HG02973 (cell line): ENCODE data around the gene PDE4DIP.
A peak's percentile ranks its signal among the peaks of the same experiment; 100 is the strongest.
"Not testable (repeated sequence)": the region's sequence is repeated elsewhere in the genome, so short reads cannot be mapped to it uniquely, and the experiment has no call there.

ENCODE experiments used
- ATAC-seq: cut with Tn5 transposase; IDR thresholded peaks from one replicate; pipeline ENCODE4 v1.9.1; 2021; ENCODE audit warnings: moderate library complexity; ENCODE audit not compliant: unreplicated experiment

The PDE4DIP gene

GRCh38 chr1:148969126-148969525, 124.9 kb downstream of the PDE4DIP start:
- not testable (repeated sequence) for ATAC-seq

GRCh38 chr1:148975453-148975852, 131.2 kb downstream of the PDE4DIP start:
- ATAC-seq = not testable (repeated sequence)

- peak; percentile 57 for ATAC-seq
Measured at GRCh38 chr1:148975866-148976537, 131.8 kb downstream of the PDE4DIP start.

- ATAC-seq = not testable (repeated sequence)
Measured at GRCh38 chr1:148977785-148978184, 133.6 kb downstream of the PDE4DIP start.

GRCh38 chr1:148989378-148989777, 145.2 kb downstream of the PDE4DIP start:
- ATAC-seq = not testable (repeated sequence)

GRCh38 chr1:148990233-148990788, 146.1 kb downstream of the PDE4DIP start:
- not testable (repeated sequence) for ATAC-seq

GRCh38 chr1:148991818-148992217, 147.6 kb downstream of the PDE4DIP start:
- ATAC-seq = not testable (repeated sequence)

GRCh38 chr1:148992364-148992763, 148.1 kb downstream of the PDE4DIP start:
- ATAC-seq = not testable (repeated sequence)

- not testable (repeated sequence) for ATAC-seq
Measured at GRCh38 chr1:148996449-148997224, 152.4 kb downstream of the PDE4DIP start.

GRCh38 chr1:148997405-148997804, 153.2 kb downstream of the PDE4DIP start:
- ATAC-seq = not testable (repeated sequence)

- ATAC-seq = not testable (repeated sequence)
Measured at GRCh38 chr1:149002664-149003063, 158.4 kb downstream of the PDE4DIP start.

GRCh38 chr1:149008326-149008725, 164.1 kb downstream of the PDE4DIP start:
- not testable (repeated sequence) for ATAC-seq

GRCh38 chr1:149008769-149009168, 164.5 kb downstream of the PDE4DIP start:
- ATAC-seq = not testable (repeated sequence)

GRCh38 chr1:149009761-149010160, 165.5 kb downstream of the PDE4DIP start:
- not testable (repeated sequence) for ATAC-seq

GRCh38 chr1:149012599-149012998, 168.4 kb downstream of the PDE4DIP start:
- not testable (repeated sequence) for ATAC-seq

GRCh38 chr1:149013513-149013912, 169.3 kb downstream of the PDE4DIP start:
- not testable (repeated sequence) for ATAC-seq

- not testable (repeated sequence) for ATAC-seq
Measured at GRCh38 chr1:149015522-149015921, 171.3 kb downstream of the PDE4DIP start.

- ATAC-seq = not testable (repeated sequence)
Measured at GRCh38 chr1:149016626-149017025, 172.4 kb downstream of the PDE4DIP start.

- not testable (repeated sequence) for ATAC-seq
Measured at GRCh38 chr1:149018577-149018976, 174.3 kb downstream of the PDE4DIP start.

- ATAC-seq = not testable (repeated sequence)
Measured at GRCh38 chr1:149024327-149024726, 180.1 kb downstream of the PDE4DIP start.

- ATAC-seq = not testable (repeated sequence)
Measured at GRCh38 chr1:149033916-149034315, 189.7 kb downstream of the PDE4DIP start.

- not testable (repeated sequence) for ATAC-seq
Measured at GRCh38 chr1:149043056-149043455, 198.8 kb downstream of the PDE4DIP start.
